Endodermal cell (in vitro differentiated cells): ENCODE results near the gene CAPN3. TPM values are rescaled to one million over a fixed set of nuclear protein-coding genes. Genes with fewer than 3 reads are reported as not detected.
A peak's percentile ranks its signal among the peaks of the same experiment; 100 is the strongest.

Experiments
- DNase-seq: peaks from one replicate; pipeline ENCODE4 v3.0.0-alpha.2; 2017
- H3K27ac ChIP-seq: 2 replicates; pipeline ENCODE4 v1.5.1; 2013; ENCODE audit warnings: mild to moderate bottlenecking, low read depth, low read length, moderate library complexity
- H3K27me3 ChIP-seq: 2 replicates; pipeline ENCODE4 v1.6.1; 2013; ENCODE audit warnings: mild to moderate bottlenecking, low read length, moderate library complexity; ENCODE audit not compliant: insufficient read depth, control insufficient read depth, poor library complexity, severe bottlenecking
- H3K36me3 ChIP-seq: 2 replicates; pipeline ENCODE4 v1.7.0; 2013; ENCODE audit warnings: mild to moderate bottlenecking, low read length, moderate library complexity; ENCODE audit not compliant: control insufficient read depth, insufficient read depth
- H3K4me1 ChIP-seq: one replicate; pipeline ENCODE4 v1.7.0; 2013; ENCODE audit warnings: low read length; ENCODE audit not compliant: control insufficient read depth, insufficient read depth
- H3K4me3 ChIP-seq: 2 replicates; pipeline ENCODE4 v1.5.1; 2013; ENCODE audit warnings: mild to moderate bottlenecking, low read length, moderate library complexity
- H3K9ac ChIP-seq: 2 replicates; pipeline ENCODE4 v1.6.1; 2013; ENCODE audit warnings: mild to moderate bottlenecking, low read length, moderate library complexity; ENCODE audit not compliant: poor library complexity, severe bottlenecking; ENCODE audit errors: extremely low read depth
- H3K9me3 ChIP-seq: 2 replicates; pipeline ENCODE4 v1.6.1; 2013; ENCODE audit warnings: mild to moderate bottlenecking, low read length, moderate library complexity; ENCODE audit not compliant: control insufficient read depth
- H3K27ac Mint-ChIP-seq: 2 replicates; pipeline ENCODE4 v1.8.0; 2020; ENCODE audit warnings: mixed read lengths
- H3K27me3 Mint-ChIP-seq: 2 replicates; pipeline ENCODE4 v1.8.0; 2021; ENCODE audit warnings: mild to moderate bottlenecking, mixed read lengths; ENCODE audit not compliant: insufficient read depth
- H3K36me3 Mint-ChIP-seq: 2 replicates; pipeline ENCODE4 v1.8.0; 2020; ENCODE audit warnings: low read depth, mixed read lengths
- H3K4me1 Mint-ChIP-seq: 2 replicates; pipeline ENCODE4 v1.8.0; 2020; ENCODE audit warnings: mixed read lengths
- H3K4me3 Mint-ChIP-seq: 2 replicates; pipeline ENCODE4 v1.8.0; 2020; ENCODE audit warnings: mild to moderate bottlenecking, moderate library complexity, mixed read lengths
- H3K9me3 Mint-ChIP-seq: 2 replicates; pipeline ENCODE4 v1.8.0; 2020; ENCODE audit warnings: mild to moderate bottlenecking, mixed read lengths
- CTCF ChIP-seq: fragments of 200-600 bp; sonication (generic); conservative IDR thresholded peaks from 2 replicates; pipeline ENCODE4 v1.5.0; 2021; ENCODE audit warnings: antibody characterized with exemption, mild to moderate bottlenecking
- WGBS, 2 experiments: methylation state at CpG; one replicate each; pipeline versions ENCODE4 v1.1.5 to v1.1.7; 2013; ENCODE audit warnings: missing lambda C conversion rate in 2 of 2, mixed read lengths in 1 of 2; ENCODE audit not compliant: insufficient coverage in 1 of 2, insufficient read length in 1 of 2; 5-methylcytosine and 5-hydroxymethylcytosine counted together
- total RNA-seq, 2 donors: library from RNA; stranded (reverse); fragmentation: NEBNext Ultra II Directional in 1 of 2; extraction: Animal tissue kit (Norgen Biotek cat#: 25700) in 1 of 2; gene quantifications; 2 replicates in 1 of 2; 3 replicates in 1 of 2; pipeline ENCODE4 v1.2.1, GENCODE V29; 2021

CAPN3 gene
- total RNA-seq, 2 donors from 2014 or later, result 0.77 to 1.5 TPM

GRCh38 chr15:42427429-42428223 is 68.3 kb downstream of the CAPN3 start:
- no peak overlapping the region for H3K9ac ChIP-seq
- Mint-ChIP-seq H3K27me3 (no peaks in the 10 kb centered on the region), H3K36me3 (peaks cover 69% of the 10 kb centered on the region), H3K27ac (peak overlapping the region; percentile 52), H3K4me1 (no peaks in the 10 kb centered on the region), H3K9me3 (no peaks in the 10 kb centered on the region), H3K4me3 (no peak overlapping the region)
- WGBS, 2 experiments, result 82 to 90% methylated on average over 2 to 7 of the region's 7 CpGs
- no peak for TF ChIP-seq CTCF
- H3K27ac ChIP-seq, result no peak overlapping the region
- H3K36me3 ChIP-seq, result peaks cover 79% of the 10 kb centered on the region
- no peaks in the 10 kb centered on the region for H3K9me3 ChIP-seq
- no peak overlapping the region for H3K4me3 ChIP-seq
- DNase-seq, result no peak
- no peaks in the 10 kb centered on the region for H3K27me3 ChIP-seq
- no peaks in the 10 kb centered on the region for H3K4me1 ChIP-seq

- no peak for DNase-seq
- peaks cover 59% of the 10 kb centered on the region for H3K36me3 ChIP-seq
- Mint-ChIP-seq H3K9me3 (no peaks in the 10 kb centered on the region), H3K27ac (no peak overlapping the region), H3K4me1 (no peaks in the 10 kb centered on the region), H3K4me3 (no peak overlapping the region), H3K27me3 (no peaks in the 10 kb centered on the region), H3K36me3 (peaks cover 32% of the 10 kb centered on the region)
- no peak for TF ChIP-seq CTCF
- no peaks in the 10 kb centered on the region for H3K27me3 ChIP-seq
- H3K9me3 ChIP-seq, result no peaks in the 10 kb centered on the region
- no peak overlapping the region for H3K4me3 ChIP-seq
- no peak overlapping the region for H3K27ac ChIP-seq
- H3K9ac ChIP-seq, result no peak overlapping the region
- WGBS, 2 experiments, result 92 to 96% methylated on average over 2 to 5 of the region's 5 CpGs
- no peaks in the 10 kb centered on the region for H3K4me1 ChIP-seq
Measured at GRCh38 chr15:42444415-42445063, 85.2 kb downstream of the CAPN3 start.

GRCh38 chr15:42445551-42445950 is 86.2 kb downstream of the CAPN3 start:
- H3K27me3 ChIP-seq, result no peaks in the 10 kb centered on the region
- no peaks in the 10 kb centered on the region for H3K27me3 Mint-ChIP-seq
- H3K9me3 ChIP-seq, result no peaks in the 10 kb centered on the region
- H3K4me3 ChIP-seq, result no peak overlapping the region
- H3K4me1 Mint-ChIP-seq, result no peaks in the 10 kb centered on the region
- H3K27ac ChIP-seq, result no peak overlapping the region
- H3K9ac ChIP-seq, result no peak overlapping the region
- H3K36me3 ChIP-seq, result peaks cover 61% of the 10 kb centered on the region
- no peak for DNase-seq
- peaks cover 42% of the 10 kb centered on the region for H3K36me3 Mint-ChIP-seq
- no peak overlapping the region for H3K27ac Mint-ChIP-seq
- no peak overlapping the region for H3K4me3 Mint-ChIP-seq
- H3K4me1 ChIP-seq, result no peaks in the 10 kb centered on the region
- TF ChIP-seq CTCF, result no peak
- H3K9me3 Mint-ChIP-seq, result no peaks in the 10 kb centered on the region
